Measurements from ENCODE around the gene SLC9A9. TPM values are rescaled to one million over a fixed set of nuclear protein-coding genes. Genes with fewer than 3 reads are reported as not detected.
A peak's percentile ranks its signal among the peaks of the same experiment; 100 is the strongest.

Gene SLC9A9
- total and polyA plus RNA-seq, 10 donors = 10.8 to 58.2 (median 44.7) TPM

DNA sequence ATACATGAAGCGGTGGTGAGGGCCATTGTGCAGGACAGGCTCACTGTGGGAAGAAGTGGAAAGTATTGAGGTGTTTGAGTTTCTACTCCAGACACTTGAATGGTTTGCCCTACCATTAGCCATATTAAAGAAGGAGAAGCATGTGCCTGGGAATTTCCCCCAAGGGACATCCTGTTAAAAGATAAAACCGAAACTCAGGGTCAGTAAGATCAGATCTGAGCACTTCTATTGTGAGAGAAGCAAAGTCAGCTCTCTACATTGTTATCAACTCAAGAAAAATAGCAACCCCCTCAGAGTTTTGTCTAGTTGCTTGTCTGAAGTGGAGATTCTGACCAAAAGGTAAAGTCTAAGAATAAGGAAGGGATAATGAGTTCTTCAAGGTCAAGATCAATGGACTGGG lies 458.9 kb downstream of the SLC9A9 start:
- Histone ChIP-seq H3K4me1 (no peaks in the 10 kb centered on the region), H3K9me3 (peaks cover 0 to 18% (median 6%) of the 10 kb centered on the region in 8 donors), H3K36me3 (no peaks in the 10 kb centered on the region), H3K4me3 (no peak overlapping the region), H3K27ac (no peak overlapping the region), H3K27me3 (replicated peaks in 1 of 7) (no peaks in the 10 kb centered on the region)
- intact Hi-C loops (cut with DNase I; ENCODE audit: low total_unique reads) = no loop called here
- TF ChIP-seq, protein P1, sequence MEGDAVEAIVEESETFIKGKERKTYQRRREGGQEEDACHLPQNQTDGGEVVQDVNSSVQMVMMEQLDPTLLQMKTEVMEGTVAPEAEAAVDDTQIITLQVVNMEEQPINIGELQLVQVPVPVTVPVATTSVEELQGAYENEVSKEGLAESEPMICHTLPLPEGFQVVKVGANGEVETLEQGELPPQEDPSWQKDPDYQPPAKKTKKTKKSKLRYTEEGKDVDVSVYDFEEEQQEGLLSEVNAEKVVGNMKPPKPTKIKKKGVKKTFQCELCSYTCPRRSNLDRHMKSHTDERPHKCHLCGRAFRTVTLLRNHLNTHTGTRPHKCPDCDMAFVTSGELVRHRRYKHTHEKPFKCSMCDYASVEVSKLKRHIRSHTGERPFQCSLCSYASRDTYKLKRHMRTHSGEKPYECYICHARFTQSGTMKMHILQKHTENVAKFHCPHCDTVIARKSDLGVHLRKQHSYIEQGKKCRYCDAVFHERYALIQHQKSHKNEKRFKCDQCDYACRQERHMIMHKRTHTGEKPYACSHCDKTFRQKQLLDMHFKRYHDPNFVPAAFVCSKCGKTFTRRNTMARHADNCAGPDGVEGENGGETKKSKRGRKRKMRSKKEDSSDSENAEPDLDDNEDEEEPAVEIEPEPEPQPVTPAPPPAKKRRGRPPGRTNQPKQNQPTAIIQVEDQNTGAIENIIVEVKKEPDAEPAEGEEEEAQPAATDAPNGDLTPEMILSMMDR (IDR thresholded peaks at IDR 0.05 in 8 of 11, conservative IDR thresholded peaks at IDR 0.05 in 3 of 11) = no peak
- TF ChIP-seq POLR2A (IDR thresholded peaks at IDR 0.05) (no peak), POLR2AphosphoS5 (IDR thresholded peaks at IDR 0.05) (no peak)
- 72 to 90% (median 76%) methylated on average over 2 of the region's 2 CpGs for WGBS, 5 donors
- no peak for DNase-seq

DNA sequence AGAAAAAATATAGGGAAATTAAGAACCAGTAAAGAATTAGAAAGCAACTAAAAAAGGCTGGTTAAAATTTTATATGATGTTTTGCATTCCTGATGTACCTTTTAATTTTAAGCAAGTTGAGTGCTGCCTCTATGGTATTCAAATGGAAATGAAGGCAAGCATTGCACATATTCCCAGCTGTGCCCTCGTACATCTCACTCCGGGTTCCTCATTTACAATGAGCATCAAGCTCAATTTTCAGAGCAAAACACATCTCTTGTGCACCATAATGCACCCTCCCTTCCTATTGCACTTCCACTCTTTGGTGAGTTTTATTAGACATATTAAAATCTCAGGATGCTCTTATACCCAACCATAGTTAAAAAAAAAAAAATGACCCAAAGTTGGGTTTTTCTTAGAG lies 460.8 kb downstream of the SLC9A9 start:
- no peak for TF ChIP-seq POLR2AphosphoS5 (IDR thresholded peaks at IDR 0.05)
- H3K27ac ChIP-seq = no peak overlapping the region
- no peak overlapping the region for H3K4me3 ChIP-seq
- DNase-seq = no peak
- H3K9me3 ChIP-seq = peaks cover 0 to 15% (median 4%) of the 10 kb centered on the region in 8 donors
- intact Hi-C loops (cut with DNase I; ENCODE audit: low total_unique reads) = no loop called here
- 84 to 100% (median 94%) methylated on average over 2 of the region's 2 CpGs for WGBS, 5 donors
- no peaks in the 10 kb centered on the region for H3K4me1 ChIP-seq
- H3K36me3 ChIP-seq = no peaks in the 10 kb centered on the region
- H3K27me3 ChIP-seq (replicated peaks in 1 of 7) = no peaks in the 10 kb centered on the region

DNA sequence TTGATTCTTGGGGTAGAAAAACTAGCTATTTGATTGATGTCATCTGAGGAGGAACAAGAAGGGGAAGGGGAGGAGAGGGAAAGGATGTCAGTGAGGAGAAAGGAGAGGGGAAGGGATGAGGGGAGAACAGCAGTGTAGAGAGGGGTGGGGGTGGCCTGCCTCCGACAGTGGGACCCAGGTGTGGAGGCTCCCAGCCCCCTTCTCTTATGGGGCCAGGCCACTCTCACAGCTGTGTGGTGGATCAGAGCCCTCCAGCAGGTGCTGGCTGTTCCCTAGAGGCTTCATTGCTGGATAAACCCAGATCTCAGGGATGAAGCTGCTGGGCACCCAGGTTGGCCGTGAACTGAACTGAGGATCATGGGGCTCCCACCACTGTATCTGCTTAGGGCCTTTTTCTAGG lies 464.2 kb downstream of the SLC9A9 start:
- Histone ChIP-seq H3K27ac (peak overlapping the region in 4 of 8 donors; percentile 23 to 71 (median 42)), H3K36me3 (peaks cover 0 to 14% (median 2%) of the 10 kb centered on the region in 6 donors), H3K4me3 (no peak overlapping the region), H3K27me3 (replicated peaks in 1 of 7) (no peaks in the 10 kb centered on the region), H3K9me3 (no peaks in the 10 kb centered on the region), H3K4me1 (no peaks in the 10 kb centered on the region)
- DNase-seq = no peak
- 90 to 96% (median 95%) methylated on average over 2 of the region's 2 CpGs for WGBS, 5 donors
- intact Hi-C loops (cut with DNase I; ENCODE audit: low total_unique reads) = no loop called here
- TF ChIP-seq, protein P1 (IDR thresholded peaks at IDR 0.05 in 8 of 11, conservative IDR thresholded peaks at IDR 0.05 in 3 of 11) = no peak
- no peak for TF ChIP-seq POLR2A (IDR thresholded peaks at IDR 0.05)
- no peak for TF ChIP-seq POLR2AphosphoS5 (IDR thresholded peaks at IDR 0.05)

DNA sequence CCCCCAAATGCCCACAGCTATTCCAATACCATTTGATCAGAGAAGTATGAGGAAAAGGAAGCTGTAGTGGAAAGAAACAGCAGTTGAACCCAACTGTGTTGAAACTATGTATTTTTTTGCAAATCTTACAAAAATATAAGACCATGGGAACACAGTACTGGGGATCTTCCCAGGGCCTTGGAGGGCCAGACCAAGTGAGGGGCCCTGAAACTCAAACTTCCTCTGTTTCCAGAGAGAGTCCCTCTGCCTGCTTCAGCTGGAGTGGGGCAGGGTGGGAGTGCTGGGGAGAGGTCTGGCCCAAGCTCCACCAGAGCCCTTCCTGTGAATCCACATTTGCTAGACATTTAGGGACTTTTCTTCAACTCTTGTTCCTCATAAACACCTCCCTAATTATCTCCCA lies 464.8 kb downstream of the SLC9A9 start:
- intact Hi-C loops (cut with DNase I; ENCODE audit: low total_unique reads) = no loop called here
- no peak overlapping the region for H3K4me3 ChIP-seq
- peak overlapping the region in 3 of 8 donors; percentile 23 to 71 (median 39) for H3K27ac ChIP-seq
- H3K36me3 ChIP-seq = peaks cover 0 to 14% (median 2%) of the 10 kb centered on the region in 6 donors
- DNase-seq = no peak
- H3K9me3 ChIP-seq = no peaks in the 10 kb centered on the region
- H3K4me1 ChIP-seq = no peaks in the 10 kb centered on the region
- no peaks in the 10 kb centered on the region for H3K27me3 ChIP-seq (replicated peaks in 1 of 7)
- TF ChIP-seq POLR2A (IDR thresholded peaks at IDR 0.05) (no peak), POLR2AphosphoS5 (IDR thresholded peaks at IDR 0.05) (no peak)
- TF ChIP-seq, protein P1 (IDR thresholded peaks at IDR 0.05 in 8 of 11, conservative IDR thresholded peaks at IDR 0.05 in 3 of 11) = no peak

DNA sequence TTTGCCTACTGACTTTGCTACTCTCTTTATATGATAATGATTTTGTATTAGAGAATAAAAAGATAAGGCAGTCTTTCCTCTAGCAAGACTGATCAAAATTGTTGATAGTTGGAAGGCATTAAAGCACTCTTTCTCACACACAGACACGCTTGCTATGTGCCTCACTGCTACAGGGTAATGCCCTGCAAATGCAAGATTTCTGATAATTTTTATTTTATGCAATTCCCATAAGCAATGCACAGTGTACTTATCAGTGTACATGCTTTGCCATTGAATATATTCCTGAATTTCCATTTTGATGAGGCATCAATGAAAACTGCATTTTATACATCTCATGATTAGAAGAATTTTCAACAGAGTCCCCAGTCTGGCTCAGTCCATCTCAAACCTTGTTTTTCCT lies 465.5 kb downstream of the SLC9A9 start:
- Histone ChIP-seq H3K36me3 (peaks cover 0 to 14% (median 2%) of the 10 kb centered on the region in 6 donors), H3K4me1 (no peaks in the 10 kb centered on the region), H3K4me3 (no peak overlapping the region), H3K9me3 (no peaks in the 10 kb centered on the region), H3K27ac (peak overlapping the region in 1 of 8 donors; percentile 41), H3K27me3 (replicated peaks in 1 of 7) (no peaks in the 10 kb centered on the region)
- 93 to 98% (median 95%) methylated on average over 1 of the region's 1 CpG for WGBS, 5 donors
- TF ChIP-seq, protein P1 (IDR thresholded peaks at IDR 0.05 in 8 of 11, conservative IDR thresholded peaks at IDR 0.05 in 3 of 11) = no peak
- TF ChIP-seq POLR2A (IDR thresholded peaks at IDR 0.05) (no peak), POLR2AphosphoS5 (IDR thresholded peaks at IDR 0.05) (no peak)
- DNase-seq = no peak
- intact Hi-C loops (cut with DNase I; ENCODE audit: low total_unique reads) = no loop called here
